Activated CD4-positive, alpha-beta T cell treated with anti-CD3 and anti-CD28 coated beads, Interleukin-2, amount 10 ng/mL, durations not matched to agents 24 days and 14 days (primary cell): ENCODE data around the gene CTDSP2. TPM values are rescaled to one million over a fixed set of nuclear protein-coding genes. Genes with fewer than 3 reads are reported as not detected.
"Not testable (repeated sequence)": the region's sequence is repeated elsewhere in the genome, so short reads cannot be mapped to it uniquely, and the experiment has no call there.

ENCODE experiments used
- DNase-seq: peaks from one replicate; pipeline ENCODE4 v3.0.0; 2022
- H3K27ac Mint-ChIP-seq: one replicate; pipeline ENCODE4 v1.8.0; 2022; ENCODE audit warnings: mild to moderate bottlenecking, mixed read lengths
- H3K27me3 Mint-ChIP-seq: one replicate; pipeline ENCODE4 v1.8.0; 2022; ENCODE audit warnings: mixed read lengths
- H3K36me3 Mint-ChIP-seq: one replicate; pipeline ENCODE4 v1.8.0; 2022; ENCODE audit warnings: low read depth, mild to moderate bottlenecking, mixed read lengths
- H3K4me1 Mint-ChIP-seq: one replicate; pipeline ENCODE4 v1.8.0; 2021; ENCODE audit warnings: mixed read lengths
- H3K4me3 Mint-ChIP-seq: one replicate; pipeline ENCODE4 v1.8.0; 2022; ENCODE audit warnings: mild to moderate bottlenecking, moderate library complexity, mixed read lengths
- H3K9me3 Mint-ChIP-seq: one replicate; pipeline ENCODE4 v1.8.0; 2021; ENCODE audit warnings: mixed read lengths
- intact Hi-C: fragments of 100-400 bp; cut with micrococcal nuclease; formaldehyde crosslinking; loops from one replicate; pipeline ENCODE4 v1.15.1; 2023
- total RNA-seq: library from RNA; stranded (reverse); gene quantifications from 2 replicates; pipeline ENCODE4 v1.2.3, GENCODE V29; 2022

Gene CTDSP2
- total RNA-seq, 1 donor from 2014 or later, result 82.7 TPM

GRCh38 chr12:57887631-57888408, 41.3 kb upstream of the CTDSP2 start:
- intact Hi-C loops, result no loop called here
- no peak for DNase-seq
- H3K4me3 Mint-ChIP-seq, result no peak overlapping the region
- H3K27me3 Mint-ChIP-seq, result peaks cover 9% of the 10 kb centered on the region
- no peak overlapping the region for H3K27ac Mint-ChIP-seq
- H3K4me1 Mint-ChIP-seq, result peaks cover 18% of the 10 kb centered on the region
- peaks cover 2% of the 10 kb centered on the region for H3K36me3 Mint-ChIP-seq
- peaks cover 3% of the 10 kb centered on the region for H3K9me3 Mint-ChIP-seq

- H3K36me3 Mint-ChIP-seq, H3K27ac Mint-ChIP-seq, intact Hi-C loops, DNase-seq, H3K4me3 Mint-ChIP-seq, H3K27me3 Mint-ChIP-seq, H3K9me3 Mint-ChIP-seq: not testable (repeated sequence)
- H3K4me1 Mint-ChIP-seq, result peaks cover 17% of the 10 kb centered on the region
Observed at GRCh38 chr12:57886964-57887363, 40.4 kb upstream of the CTDSP2 start.

- no peak for DNase-seq
- H3K9me3 Mint-ChIP-seq, result peaks cover 3% of the 10 kb centered on the region
- peaks cover 4% of the 10 kb centered on the region for H3K27me3 Mint-ChIP-seq
- no peak overlapping the region for H3K27ac Mint-ChIP-seq
- intact Hi-C loops, result no loop called here
- H3K36me3 Mint-ChIP-seq, result peaks cover 2% of the 10 kb centered on the region
- peaks cover 16% of the 10 kb centered on the region for H3K4me1 Mint-ChIP-seq
- no peak overlapping the region for H3K4me3 Mint-ChIP-seq
Observed at GRCh38 chr12:57886542-57886941, 40.0 kb upstream of the CTDSP2 start.

- Mint-ChIP-seq H3K36me3 (peaks cover 2% of the 10 kb centered on the region), H3K4me3 (no peak overlapping the region), H3K9me3 (peaks cover 3% of the 10 kb centered on the region), H3K27me3 (peaks cover 4% of the 10 kb centered on the region), H3K4me1 (peaks cover 16% of the 10 kb centered on the region), H3K27ac (no peak overlapping the region)
- intact Hi-C loops, result no loop called here
- no peak for DNase-seq
Observed at GRCh38 chr12:57885207-57885606, 38.7 kb upstream of the CTDSP2 start.

- intact Hi-C loops, result no loop called here
- Mint-ChIP-seq H3K4me1 (peaks cover 16% of the 10 kb centered on the region), H3K36me3 (peaks cover 2% of the 10 kb centered on the region), H3K27me3 (peaks cover 4% of the 10 kb centered on the region), H3K9me3 (peaks cover 7% of the 10 kb centered on the region), H3K27ac (no peak overlapping the region), H3K4me3 (no peak overlapping the region)
- no peak for DNase-seq
Observed at GRCh38 chr12:57883700-57884099, 37.2 kb upstream of the CTDSP2 start.

GRCh38 chr12:57883057-57883456, 36.5 kb upstream of the CTDSP2 start:
- Mint-ChIP-seq H3K4me1 (peaks cover 11% of the 10 kb centered on the region), H3K27ac (no peak overlapping the region), H3K4me3 (no peak overlapping the region), H3K9me3 (peaks cover 7% of the 10 kb centered on the region), H3K27me3 (peaks cover 4% of the 10 kb centered on the region), H3K36me3 (peaks cover 2% of the 10 kb centered on the region)
- DNase-seq, result no peak
- intact Hi-C loops, result no loop called here

GRCh38 chr12:57882575-57882974, 36.0 kb upstream of the CTDSP2 start:
- intact Hi-C loops, result no loop called here
- H3K9me3 Mint-ChIP-seq, result peaks cover 7% of the 10 kb centered on the region
- H3K36me3 Mint-ChIP-seq, result peaks cover 2% of the 10 kb centered on the region

GRCh38 chr12:57881475-57881874, 34.9 kb upstream of the CTDSP2 start:
- no peak overlapping the region for H3K27ac Mint-ChIP-seq
- peaks cover 4% of the 10 kb centered on the region for H3K27me3 Mint-ChIP-seq
- intact Hi-C loops, result no loop called here
- peaks cover 7% of the 10 kb centered on the region for H3K9me3 Mint-ChIP-seq
- H3K4me3 Mint-ChIP-seq, result no peak overlapping the region
- no peak for DNase-seq
- H3K4me1 Mint-ChIP-seq, result peaks cover 4% of the 10 kb centered on the region
- H3K36me3 Mint-ChIP-seq, result peaks cover 2% of the 10 kb centered on the region

More at GRCh38 chr12:57882575-57882974, 36.0 kb upstream of the CTDSP2 start:
- peaks cover 4% of the 10 kb centered on the region for H3K27me3 Mint-ChIP-seq
- H3K4me1 Mint-ChIP-seq, result peaks cover 6% of the 10 kb centered on the region
- no peak overlapping the region for H3K4me3 Mint-ChIP-seq
- no peak for DNase-seq
- no peak overlapping the region for H3K27ac Mint-ChIP-seq

GRCh38 chr12:57881035-57881434, 34.5 kb upstream of the CTDSP2 start:
- H3K4me1 Mint-ChIP-seq, H3K4me3 Mint-ChIP-seq, H3K9me3 Mint-ChIP-seq, H3K36me3 Mint-ChIP-seq, H3K27me3 Mint-ChIP-seq, intact Hi-C loops, DNase-seq, H3K27ac Mint-ChIP-seq: not testable (repeated sequence)

GRCh38 chr12:57877876-57878275, 31.3 kb upstream of the CTDSP2 start:
- H3K27me3 Mint-ChIP-seq, result peaks cover 2% of the 10 kb centered on the region
- H3K36me3 Mint-ChIP-seq, result no peaks in the 10 kb centered on the region
- peaks cover 11% of the 10 kb centered on the region for H3K4me1 Mint-ChIP-seq
- no peak overlapping the region for H3K4me3 Mint-ChIP-seq
- H3K9me3 Mint-ChIP-seq, result peaks cover 4% of the 10 kb centered on the region
- H3K27ac Mint-ChIP-seq, result no peak overlapping the region
- no peak for DNase-seq
- intact Hi-C loops, result no loop called here

- intact Hi-C loops, result no loop called here
- Mint-ChIP-seq H3K36me3 (no peaks in the 10 kb centered on the region), H3K27me3 (peaks cover 3% of the 10 kb centered on the region), H3K27ac (no peak overlapping the region), H3K4me1 (peaks cover 11% of the 10 kb centered on the region), H3K4me3 (no peak overlapping the region), H3K9me3 (peaks cover 4% of the 10 kb centered on the region)
- DNase-seq, result no peak
Observed at GRCh38 chr12:57875753-57876547, 29.4 kb upstream of the CTDSP2 start.

GRCh38 chr12:57874166-57875108, 27.9 kb upstream of the CTDSP2 start:
- peaks cover 2% of the 10 kb centered on the region for H3K9me3 Mint-ChIP-seq
- peaks cover 11% of the 10 kb centered on the region for H3K4me1 Mint-ChIP-seq
- H3K36me3 Mint-ChIP-seq, result no peaks in the 10 kb centered on the region
- no peak overlapping the region for H3K27ac Mint-ChIP-seq
- no peak for DNase-seq
- H3K4me3 Mint-ChIP-seq, result no peak overlapping the region
- intact Hi-C loops, result no loop called here
- peaks cover 3% of the 10 kb centered on the region for H3K27me3 Mint-ChIP-seq

GRCh38 chr12:57872362-57872761, 25.8 kb upstream of the CTDSP2 start:
- Mint-ChIP-seq H3K27ac (no peak overlapping the region), H3K9me3 (no peaks in the 10 kb centered on the region), H3K4me3 (no peak overlapping the region), H3K4me1 (peaks cover 11% of the 10 kb centered on the region), H3K36me3 (no peaks in the 10 kb centered on the region), H3K27me3 (peaks cover 6% of the 10 kb centered on the region)
- intact Hi-C loops, result no loop called here
- DNase-seq, result no peak
